Right lobe of liver (tissue), 6 donors: ENCODE measurements around the gene RALY. TPM values are rescaled to one million over a fixed set of nuclear protein-coding genes. Genes with fewer than 3 reads are reported as not detected.

Source experiments
- ATAC-seq, 4 donors: fragments of 200-7000 bp; cut with Tn5 transposase; one replicate each; pipeline ENCODE4 v1.9.1; 2020; ENCODE audit warnings: mild to moderate bottlenecking in 4 of 4, moderate library complexity in 4 of 4
- DNase-seq, 3 donors: peaks; one replicate each; pipeline ENCODE4 v3.0.0-alpha.2; 2020
- H3K27ac ChIP-seq, 3 donors: fragments of 200-600 bp; one replicate each; pipeline ENCODE4 v1.8.0; 2022
- H3K27me3 ChIP-seq, 2 donors: fragments of 200-600 bp; one replicate each; pipeline ENCODE4 v1.8.0; 2022
- H3K36me3 ChIP-seq, 4 donors: fragments of 200-600 bp; sonication (generic) in 1 of 4; one replicate each; pipeline versions ENCODE4 v1.5.1 to v1.8.0; 2017 to 2022; ENCODE audit warnings: control low read depth in 1 of 4
- H3K4me1 ChIP-seq, 4 donors: fragments of 200-600 bp; sonication (generic) in 1 of 4; one replicate each; pipeline versions ENCODE4 v1.5.1 to v1.8.0; 2017 to 2022; ENCODE audit warnings: control low read depth in 1 of 4
- H3K4me3 ChIP-seq, 3 donors: fragments of 200-600 bp; one replicate each; pipeline ENCODE4 v1.8.0; 2022
- H3K9me3 ChIP-seq, 4 donors: fragments of 200-600 bp; sonication (generic) in 1 of 4; one replicate each; pipeline versions ENCODE4 v1.5.1 to v1.8.0; 2017 to 2022; ENCODE audit warnings: control low read depth in 1 of 4
- CTCF ChIP-seq, 4 donors: fragments of 200-600 bp in 3 of 4; fragments of 450-650 bp in 1 of 4; IDR thresholded peaks; one replicate each; pipeline versions ENCODE4 v1.5.1 to v1.8.0; 2016 to 2022; ENCODE audit warnings: antibody characterized with exemption in 4 of 4, mild to moderate bottlenecking in 2 of 4
- POLR2A ChIP-seq: fragments of 450-650 bp; IDR thresholded peaks from one replicate; pipeline ENCODE4 v1.6.1; 2017; ENCODE audit warnings: antibody characterized with exemption, mild to moderate bottlenecking
- WGBS: methylation state at CpG from one replicate; pipeline ENCODE4 v1.1.6; 2018; ENCODE audit warnings: low coverage, low lambda C conversion rate; ENCODE audit not compliant: insufficient coverage; ENCODE audit errors: missing lambda C conversion rate; 5-methylcytosine and 5-hydroxymethylcytosine counted together
- intact Hi-C, 2 donors: fragments of 100-400 bp; cut with DNase I; formaldehyde crosslinking; loops; one replicate each; pipeline versions ENCODE4 v1.11.2 to v1.14.1; 2022
- total RNA-seq, 6 experiments: library from RNA; depleted of rRNA in 2 of 6; stranded (reverse); fragments of >200 nt in 2 of 6; fragmentation: NEBNext Ultra II Directional in 3 of 6; extraction: Animal tissue kit (Norgen Biotek cat#: 25700) in 3 of 6; gene quantifications; one replicate each; pipeline versions ENCODE4 v1.1.0 to v1.2.4, GENCODE V29; 2016 to 2023
- donor health status: DM: no; HTN: yes; CAD: no.
- donor health status: DM: no; HTN: no; CAD: no.
- donor health status: DM: no; HTN: no; CAD: no.
- donor health status: DM: no; HTN: yes; CAD: no.
- donor health status: DM: no; HTN: yes; CAD: no.

Gene RALY
- total RNA-seq, 6 experiments from 2014 or later: 24.8 to 42.1 (median 33.4) TPM

- intact Hi-C loops: no loop called here
- TF ChIP-seq POLR2A: no peak
- no peak for TF ChIP-seq CTCF (IDR thresholded peaks at IDR 0.05)
- Histone ChIP-seq H3K36me3 (no peaks in the 10 kb centered on the region), H3K27ac (no peak overlapping the region), H3K27me3 (no peaks in the 10 kb centered on the region), H3K9me3 (no peaks in the 10 kb centered on the region), H3K4me1 (no peaks in the 10 kb centered on the region), H3K4me3 (no peak overlapping the region)
- ATAC-seq: no peak
- no peak for DNase-seq
Measured at GRCh38 chr20:34061695-34062094, 68.0 kb downstream of the RALY start.

GRCh38 chr20:34062570-34063482, 69.1 kb downstream of the RALY start:
- Histone ChIP-seq H3K4me1 (no peaks in the 10 kb centered on the region), H3K36me3 (no peaks in the 10 kb centered on the region), H3K9me3 (no peaks in the 10 kb centered on the region), H3K27ac (no peak overlapping the region), H3K27me3 (no peaks in the 10 kb centered on the region), H3K4me3 (no peak overlapping the region)
- no peak for DNase-seq
- no peak for ATAC-seq
- 87% methylated on average over 3 of the region's 5 CpGs for WGBS
- intact Hi-C loops: no loop called here
- TF ChIP-seq CTCF (IDR thresholded peaks at IDR 0.05) (no peak), POLR2A (no peak)

GRCh38 chr20:34064286-34064685, 70.6 kb downstream of the RALY start:
- H3K4me1 ChIP-seq: peaks cover 0 to 5% (median 0%) of the 10 kb centered on the region in 4 donors
- intact Hi-C loops: no loop called here

GRCh38 chr20:34065260-34065659, 71.5 kb downstream of the RALY start:
- DNase-seq: no peak
- H3K9me3 ChIP-seq: no peaks in the 10 kb centered on the region
- TF ChIP-seq POLR2A (no peak), CTCF (IDR thresholded peaks at IDR 0.05) (no peak)
- no peaks in the 10 kb centered on the region for H3K27me3 ChIP-seq
- H3K4me1 ChIP-seq: peaks cover 0 to 10% (median 2%) of the 10 kb centered on the region in 4 donors
- 78% methylated on average over 2 of the region's 2 CpGs for WGBS
- no peak overlapping the region for H3K4me3 ChIP-seq
- no peak overlapping the region for H3K27ac ChIP-seq
- intact Hi-C loops: loop anchor here in 1 of 2 donors (5.0 kb wide), 1 partner anchor 128 kb away; no protein-coding TSS in a partner anchor
- no peak for ATAC-seq
- H3K36me3 ChIP-seq: no peaks in the 10 kb centered on the region

More at GRCh38 chr20:34064286-34064685, 70.6 kb downstream of the RALY start:
- 100% methylated on average over 1 of the region's 3 CpGs for WGBS
- Histone ChIP-seq H3K27me3 (no peaks in the 10 kb centered on the region), H3K9me3 (no peaks in the 10 kb centered on the region), H3K4me3 (no peak overlapping the region), H3K36me3 (no peaks in the 10 kb centered on the region), H3K27ac (no peak overlapping the region)
- no peak for DNase-seq
- ATAC-seq: no peak
- TF ChIP-seq CTCF (IDR thresholded peaks at IDR 0.05) (no peak), POLR2A (no peak)
